Hypothalamus (tissue), 51 donors: ENCODE results near the gene BFSP1.

Experiments used
- DNase-seq, 51 donors: peaks; one replicate each; lab custom pipeline; 2025; lab: John Stamatoyannopoulos, UW

The BFSP1 gene

GRCh38 chr20:17558154-17558940, 27.2 kb upstream of the BFSP1 start:
- DNase-seq: peak in 1 of 51 donors; percentile 4

DNA sequence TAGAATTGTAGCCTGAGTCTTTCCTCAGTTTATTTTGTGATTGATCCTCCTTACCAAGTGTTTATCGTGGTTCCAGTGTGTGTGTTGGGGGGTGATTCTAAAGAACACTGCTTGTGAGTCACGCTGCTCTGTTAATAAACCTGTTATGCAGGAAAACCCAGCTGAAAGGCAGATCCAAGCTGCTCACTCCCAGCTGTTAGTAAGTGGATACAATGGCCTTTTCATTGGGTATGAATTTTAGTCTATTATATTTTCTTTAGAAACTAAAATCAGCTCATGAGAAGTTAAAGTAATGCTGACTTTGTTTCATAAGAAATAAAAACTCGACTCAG, 26.5 kb upstream of the BFSP1 start:
- no peak for DNase-seq

- peak in 15 of 51 donors; percentile 3 to 44 (median 12) for DNase-seq
Observed at GRCh38 chr20:17556837-17557674, 25.9 kb upstream of the BFSP1 start.

DNA sequence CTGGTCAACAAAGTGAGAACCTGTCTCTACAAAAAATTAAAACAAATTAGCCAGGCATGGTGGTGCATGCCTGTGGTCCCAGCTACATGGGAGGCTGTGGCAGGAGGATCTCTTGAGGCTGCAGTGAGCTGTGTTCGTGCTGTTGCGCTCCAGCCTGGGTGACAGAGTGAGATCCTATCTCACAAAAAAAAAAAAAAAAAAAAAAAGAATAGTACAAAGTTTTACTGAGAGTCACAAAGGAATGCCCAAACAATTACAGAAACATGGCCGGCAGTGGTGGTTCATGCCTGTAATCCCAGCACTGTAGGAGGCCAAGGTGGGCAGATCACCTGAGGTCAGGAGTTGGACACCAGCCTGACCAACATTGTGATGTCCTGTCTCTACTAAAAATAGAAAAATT, 23.9 kb upstream of the BFSP1 start:
- no peak for DNase-seq

- DNase-seq: no peak
Observed at GRCh38 chr20:17549131-17549530, 18.0 kb upstream of the BFSP1 start.

DNA sequence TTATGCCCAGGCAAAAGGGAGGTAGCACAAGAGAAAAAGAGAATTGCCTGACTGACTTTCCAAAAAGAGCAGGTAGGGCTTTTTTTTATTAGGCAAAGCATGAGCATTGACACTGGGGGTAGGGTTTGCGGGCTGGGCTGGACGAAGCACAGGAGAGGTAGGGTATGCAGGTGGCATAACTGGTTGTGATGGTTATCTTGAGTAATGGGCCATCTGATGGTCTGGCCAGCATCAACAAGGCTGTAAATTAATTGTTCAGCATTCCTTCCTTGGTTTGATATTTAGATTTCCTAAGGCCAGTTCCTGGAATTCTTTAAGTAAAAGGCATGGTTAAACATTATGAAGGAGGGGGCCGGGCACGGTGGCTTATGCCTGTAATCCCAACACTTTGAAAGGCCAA, 13.9 kb upstream of the BFSP1 start:
- DNase-seq: no peak

DNA sequence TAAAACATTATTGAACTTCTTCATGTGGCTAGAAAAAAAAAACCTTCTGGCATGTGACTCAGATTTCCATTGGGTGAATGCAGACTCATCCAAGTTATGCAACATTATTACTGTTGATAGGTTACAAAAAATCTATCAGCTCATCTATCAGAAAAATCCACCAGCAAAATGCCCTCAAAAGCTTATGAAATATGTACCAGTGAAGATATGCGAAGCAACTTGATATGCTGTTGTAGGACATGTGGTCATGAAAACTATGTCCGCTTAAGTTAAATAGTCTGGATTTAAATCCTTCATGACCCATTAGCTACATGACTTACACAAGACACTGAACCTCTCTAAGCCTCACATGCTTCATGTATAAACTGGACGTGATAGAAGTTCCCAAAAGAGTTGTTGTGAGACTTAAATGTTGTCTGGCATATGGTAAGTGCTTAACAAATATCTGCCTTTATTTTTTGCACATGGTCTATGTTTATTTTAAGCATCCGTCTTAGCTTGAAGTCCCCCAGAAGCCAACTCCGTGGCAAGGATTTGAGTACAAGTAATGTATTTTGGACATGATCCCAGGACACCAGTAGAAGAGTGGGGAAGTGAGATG, 12.5 kb upstream of the BFSP1 start:
- DNase-seq: no peak

DNA sequence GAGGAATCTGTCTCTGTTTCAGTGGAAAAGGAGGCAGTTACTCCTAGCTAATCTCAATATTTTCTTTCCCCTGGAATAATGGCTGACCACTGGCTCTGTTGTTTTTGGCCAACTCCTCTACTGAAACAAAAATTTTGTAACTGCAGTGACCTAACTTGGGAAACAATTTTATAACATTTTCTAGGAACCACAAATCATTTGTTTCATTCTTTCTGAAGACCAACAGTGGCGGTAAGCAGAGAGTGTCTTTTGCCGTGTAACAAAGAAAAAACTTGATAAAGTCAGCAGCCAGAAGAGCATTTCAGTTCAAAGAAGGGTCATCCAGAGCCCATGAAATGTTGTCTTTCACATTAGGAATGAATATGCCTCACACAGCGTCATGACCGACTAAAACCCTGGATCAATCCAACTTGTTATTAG, 11.8 kb upstream of the BFSP1 start:
- no peak for DNase-seq

DNA sequence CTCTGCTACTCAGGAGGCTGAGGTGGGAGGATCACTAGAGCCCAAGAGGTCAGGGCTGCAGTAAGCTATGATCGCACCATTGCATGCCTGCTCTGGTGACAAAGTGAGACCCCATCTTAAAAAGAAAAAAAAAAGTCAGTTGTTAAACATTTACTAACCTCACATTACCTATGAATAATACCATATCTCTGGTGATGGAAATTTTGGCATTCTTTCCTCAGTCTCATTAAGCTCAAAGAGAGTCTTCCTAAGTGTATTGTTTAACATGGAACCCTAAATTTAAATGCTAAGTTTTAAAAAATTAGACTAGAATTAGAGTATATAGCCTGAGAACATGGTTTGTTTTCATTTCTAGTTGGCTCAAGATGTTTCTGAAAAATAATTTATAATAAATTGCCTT, 11.3 kb upstream of the BFSP1 start:
- no peak for DNase-seq

GRCh38 chr20:17541996-17542395, 10.8 kb upstream of the BFSP1 start:
- DNase-seq: no peak

DNA sequence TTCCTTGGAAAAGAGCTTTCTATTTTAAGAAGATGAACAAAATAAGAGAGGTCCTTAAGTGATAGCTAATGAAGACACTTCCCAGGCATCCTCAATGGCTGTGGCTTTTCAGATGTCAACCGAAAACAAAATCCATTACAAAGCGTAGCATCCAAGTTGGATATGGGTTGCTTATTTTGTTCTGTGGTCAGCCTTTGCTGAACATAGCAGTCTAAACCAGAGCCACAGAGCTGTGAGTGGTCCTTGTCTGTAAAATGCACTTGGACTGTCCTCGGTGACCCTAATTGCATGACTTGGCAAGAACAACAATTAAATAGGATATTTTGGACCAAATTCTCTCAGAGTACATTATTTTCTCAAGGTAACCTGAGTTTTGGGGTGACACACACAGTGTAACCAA, 10.4 kb upstream of the BFSP1 start:
- DNase-seq: no peak

- no peak for DNase-seq
Observed at GRCh38 chr20:17538517-17539170, 7.5 kb upstream of the BFSP1 start.

DNA sequence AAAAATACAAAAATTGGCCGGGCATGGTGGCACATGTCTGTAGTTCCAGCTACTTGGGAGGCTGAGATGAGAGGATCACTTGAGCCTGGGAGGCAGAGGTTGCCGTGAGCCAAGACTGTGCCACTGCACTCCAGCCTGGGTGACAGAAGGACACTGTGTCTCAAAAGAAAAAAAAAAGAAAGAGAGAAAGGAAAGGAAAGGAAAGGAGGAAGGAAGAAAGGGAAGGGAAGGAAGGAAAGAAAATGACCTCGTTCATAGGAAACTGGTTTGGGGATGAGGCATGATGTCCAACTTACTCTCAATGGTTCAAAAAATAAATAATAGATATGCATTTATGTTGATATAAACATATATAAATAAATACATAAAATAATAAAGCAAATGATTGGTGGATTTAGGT, 6.8 kb upstream of the BFSP1 start:
- no peak for DNase-seq

- peak in 37 of 51 donors; percentile 3 to 78 (median 32) for DNase-seq
Observed at GRCh38 chr20:17536944-17537444, 5.8 kb upstream of the BFSP1 start.

GRCh38 chr20:17534077-17534476, 2.9 kb upstream of the BFSP1 start:
- DNase-seq: no peak

- DNase-seq: peak in 9 of 51 donors; percentile 4 to 38 (median 18)
Observed at GRCh38 chr20:17533396-17533795, 2.2 kb upstream of the BFSP1 start.

DNA sequence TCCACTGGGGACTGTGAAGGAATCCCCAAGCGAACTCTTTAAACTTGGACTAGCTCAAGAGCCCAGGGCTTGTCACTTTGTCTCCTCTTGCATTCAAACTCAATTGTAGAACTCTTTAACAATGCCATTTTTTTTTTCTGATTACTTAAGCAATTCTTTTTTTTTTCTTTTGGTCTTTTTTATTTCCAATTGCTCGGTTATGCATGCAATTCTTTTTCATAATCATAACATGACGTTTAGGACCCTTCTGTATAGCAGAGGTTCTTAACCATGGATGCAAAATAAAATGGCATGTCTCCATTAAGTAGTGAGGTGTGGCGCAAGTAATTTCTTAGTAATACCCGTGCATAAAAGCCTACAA, 466 bp upstream of the BFSP1 start:
- no peak for DNase-seq

DNA sequence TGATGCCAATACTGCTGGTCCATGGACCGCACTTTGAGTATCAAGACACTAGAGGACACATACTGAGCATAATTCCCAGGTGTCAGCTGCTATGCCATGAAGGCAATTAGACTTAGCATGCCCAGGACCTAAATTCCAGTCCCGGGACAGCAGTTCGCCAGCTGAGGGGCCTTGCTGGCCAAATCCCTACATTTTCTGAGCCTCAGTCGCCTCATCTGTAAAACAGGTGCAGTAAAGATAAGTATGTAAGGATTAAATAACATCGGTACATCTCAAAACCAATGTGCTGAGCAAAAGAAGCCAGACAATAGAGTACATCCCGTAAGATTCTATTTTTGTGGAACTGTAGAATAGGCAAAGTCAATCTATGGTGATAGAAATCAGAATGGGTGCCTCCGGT, 1.0 kb downstream of the BFSP1 start:
- DNase-seq: no peak

- no peak for DNase-seq
Observed at GRCh38 chr20:17529586-17529985, 1.6 kb downstream of the BFSP1 start.

GRCh38 chr20:17525650-17526049, 5.5 kb downstream of the BFSP1 start:
- peak in 6 of 51 donors; percentile 3 to 21 (median 12) for DNase-seq

DNA sequence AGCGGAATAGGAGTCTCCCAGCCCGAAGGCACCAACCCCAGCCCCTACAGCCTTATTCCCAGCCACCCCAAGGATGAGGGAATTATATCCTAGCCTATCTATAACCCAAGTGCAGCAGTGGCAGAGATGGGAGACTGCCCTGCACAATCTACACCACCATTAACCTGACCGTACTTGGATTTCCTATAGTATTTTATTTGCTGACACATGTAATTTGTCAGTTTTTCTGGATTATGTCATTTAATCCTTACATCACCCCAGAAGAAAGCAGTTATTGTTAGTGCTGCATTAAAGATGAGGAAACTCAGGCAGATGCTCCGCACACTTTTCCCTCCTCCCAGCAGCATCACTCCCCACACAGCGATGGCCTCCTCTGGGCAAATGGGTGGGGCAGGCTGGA, 6.0 kb downstream of the BFSP1 start:
- no peak for DNase-seq
